PC-9 (cell line): Measurements from ENCODE around the gene ERI3. TPM values are rescaled to one million over a fixed set of nuclear protein-coding genes. Genes with fewer than 3 reads are reported as not detected.

Experiments
- BruUV-seq: library from RNA; stranded (reverse); fragments of 400-500 nt; replicated peaks from 2 replicates; lab custom pipeline; 2021; lab: Mats Ljungman, UMichigan
- CTCF ChIA-PET: fragments of 300-600 bp; sonication (Branson Sonifier 250); formaldehyde crosslinking; loops from one replicate; lab custom pipeline; 2022; ENCODE audit warnings: antibody characterized with exemption; lab: Charles Lee
- POLR2A ChIA-PET: fragments of 300-600 bp; sonication (Branson Sonifier 250); formaldehyde crosslinking; loops from one replicate; lab custom pipeline; 2022; ENCODE audit warnings: antibody characterized with exemption; ENCODE audit not compliant: unreplicated experiment; lab: Charles Lee
- DNase-seq, 2 experiments: peaks; one replicate each; pipeline versions ENCODE4 v3.0.0 to v3.0.0-alpha.2; 2015 to 2022; ENCODE audit warnings: mixed read lengths in 1 of 2
- H2AFZ ChIP-seq: fragments of 200-600 bp; sonication (generic); 2 replicates; pipeline ENCODE4 v1.8.1; 2017; ENCODE audit warnings: antibody characterized with exemption
- H3F3A ChIP-seq: fragments of 200-600 bp; sonication (generic); 2 replicates; pipeline ENCODE4 v1.8.1; 2017; ENCODE audit warnings: antibody characterized with exemption, mild to moderate bottlenecking, low read depth; ENCODE audit not compliant: insufficient read depth
- H3K27ac ChIP-seq: fragments of 200-600 bp; sonication (generic); 2 replicates; pipeline ENCODE4 v1.6.1; 2016; ENCODE audit warnings: mixed run types
- H3K27me3 ChIP-seq: fragments of 200-600 bp; sonication (generic); 2 replicates; pipeline ENCODE4 v1.6.1; 2016; ENCODE audit warnings: low read depth, mixed run types; ENCODE audit not compliant: insufficient read depth
- H3K36me3 ChIP-seq: fragments of 200-600 bp; sonication (generic); 2 replicates; pipeline ENCODE4 v1.6.1; 2016; ENCODE audit warnings: low read depth, mixed run types
- H3K4me1 ChIP-seq: fragments of 200-600 bp; sonication (generic); replicated peaks from 2 replicates; pipeline ENCODE4 v1.6.1; 2016; ENCODE audit warnings: mixed run types; ENCODE audit not compliant: insufficient read depth
- H3K4me2 ChIP-seq: fragments of 200-600 bp; sonication (generic); 2 replicates; pipeline ENCODE4 v1.6.1; 2017; ENCODE audit warnings: mixed run types
- H3K4me3 ChIP-seq: fragments of 200-600 bp; sonication (generic); 2 replicates; pipeline ENCODE4 v1.6.1; 2016; ENCODE audit warnings: mixed run types
- H3K79me2 ChIP-seq: fragments of 200-600 bp; sonication (generic); 2 replicates; pipeline ENCODE4 v1.6.1; 2017; ENCODE audit warnings: low read depth, mixed run types
- H3K9me2 ChIP-seq: fragments of 200-600 bp; sonication (generic); 2 replicates; pipeline ENCODE4 v1.8.1; 2017; ENCODE audit warnings: mild to moderate bottlenecking; ENCODE audit not compliant: insufficient read depth
- H3K9me3 ChIP-seq: fragments of 200-600 bp; sonication (generic); 2 replicates; pipeline ENCODE4 v1.8.1; 2016; ENCODE audit warnings: low read depth; ENCODE audit not compliant: insufficient read depth
- H4K20me1 ChIP-seq: fragments of 200-600 bp; sonication (generic); 2 replicates; pipeline ENCODE4 v1.8.1; 2017; ENCODE audit not compliant: insufficient read depth
- EZH2 ChIP-seq: fragments of 200-600 bp; sonication (generic); IDR thresholded peaks from 2 replicates; pipeline ENCODE4 v1.8.0; 2017; ENCODE audit warnings: antibody characterized with exemption, low read depth
- intact Hi-C: fragments of 100-400 bp; cut with micrococcal nuclease; formaldehyde crosslinking; loops from one replicate; pipeline ENCODE4 v1.10.0; 2022; ENCODE audit not compliant: unreplicated experiment
- total RNA-seq: library from RNA; stranded (reverse); gene quantifications from 2 replicates; pipeline ENCODE4 v1.2.3, GENCODE V29; 2021
- TF ChIP-seq, protein P1 (sequence below): fragments of 200-600 bp; sonication (generic); conservative IDR thresholded peaks from 2 replicates; pipeline ENCODE4 v1.6.1; 2017; ENCODE audit warnings: mixed run types, antibody characterized with exemption, mild to moderate bottlenecking, moderate library complexity

ERI3 gene
- total RNA-seq, 1 experiment from 2014 or later, result 120 TPM

GRCh38 chr1:44239331-44239960 lies 115.6 kb downstream of the ERI3 start:
- no peaks in the 10 kb centered on the region for H3K27me3 ChIP-seq
- ChIA-PET CTCF (no interaction called here), POLR2A (interaction anchor here (0.6 kb wide), 1 partner anchor 1424 kb away, joined by 10 read pairs; no protein-coding TSS in a partner anchor)
- H3K4me2 ChIP-seq, result no peak overlapping the region
- H3K36me3 ChIP-seq, result no peaks in the 10 kb centered on the region
- no peaks in the 10 kb centered on the region for H3K9me2 ChIP-seq
- no peak overlapping the region for H3K27ac ChIP-seq
- DNase-seq, result no peak
- no peaks in the 10 kb centered on the region for H3F3A ChIP-seq
- BruUV-seq, result no TSS peak
- H3K9me3 ChIP-seq, result no peaks in the 10 kb centered on the region
- peaks cover 3% of the 10 kb centered on the region for H4K20me1 ChIP-seq
- TF ChIP-seq EZH2, result no peak
- TF ChIP-seq, protein P1, sequence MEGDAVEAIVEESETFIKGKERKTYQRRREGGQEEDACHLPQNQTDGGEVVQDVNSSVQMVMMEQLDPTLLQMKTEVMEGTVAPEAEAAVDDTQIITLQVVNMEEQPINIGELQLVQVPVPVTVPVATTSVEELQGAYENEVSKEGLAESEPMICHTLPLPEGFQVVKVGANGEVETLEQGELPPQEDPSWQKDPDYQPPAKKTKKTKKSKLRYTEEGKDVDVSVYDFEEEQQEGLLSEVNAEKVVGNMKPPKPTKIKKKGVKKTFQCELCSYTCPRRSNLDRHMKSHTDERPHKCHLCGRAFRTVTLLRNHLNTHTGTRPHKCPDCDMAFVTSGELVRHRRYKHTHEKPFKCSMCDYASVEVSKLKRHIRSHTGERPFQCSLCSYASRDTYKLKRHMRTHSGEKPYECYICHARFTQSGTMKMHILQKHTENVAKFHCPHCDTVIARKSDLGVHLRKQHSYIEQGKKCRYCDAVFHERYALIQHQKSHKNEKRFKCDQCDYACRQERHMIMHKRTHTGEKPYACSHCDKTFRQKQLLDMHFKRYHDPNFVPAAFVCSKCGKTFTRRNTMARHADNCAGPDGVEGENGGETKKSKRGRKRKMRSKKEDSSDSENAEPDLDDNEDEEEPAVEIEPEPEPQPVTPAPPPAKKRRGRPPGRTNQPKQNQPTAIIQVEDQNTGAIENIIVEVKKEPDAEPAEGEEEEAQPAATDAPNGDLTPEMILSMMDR, result no peak
- intact Hi-C loops, result no loop called here
- H3K4me1 ChIP-seq, result no peaks in the 10 kb centered on the region
- H3K4me3 ChIP-seq, result no peak overlapping the region
- no peaks in the 10 kb centered on the region for H3K79me2 ChIP-seq
- H2AFZ ChIP-seq, result no peak overlapping the region

- TF ChIP-seq, protein P1, result no peak
- no peaks in the 10 kb centered on the region for H3K4me1 ChIP-seq
- H3K27me3 ChIP-seq, result no peaks in the 10 kb centered on the region
- peaks cover 3% of the 10 kb centered on the region for H4K20me1 ChIP-seq
- no peak overlapping the region for H2AFZ ChIP-seq
- no peaks in the 10 kb centered on the region for H3K9me2 ChIP-seq
- no peaks in the 10 kb centered on the region for H3K9me3 ChIP-seq
- no peak overlapping the region for H3K4me3 ChIP-seq
- no TSS peak for BruUV-seq
- CTCF ChIA-PET, result no interaction called here
- intact Hi-C loops, result no loop called here
- no peak overlapping the region for H3K4me2 ChIP-seq
- no peaks in the 10 kb centered on the region for H3K79me2 ChIP-seq
- POLR2A ChIA-PET, result no interaction called here
- no peak overlapping the region for H3K27ac ChIP-seq
- no peaks in the 10 kb centered on the region for H3F3A ChIP-seq
- no peak for DNase-seq
- no peaks in the 10 kb centered on the region for H3K36me3 ChIP-seq
Measured at GRCh38 chr1:44238660-44239059, 116.4 kb downstream of the ERI3 start.

- no peaks in the 10 kb centered on the region for H3K79me2 ChIP-seq
- H3K9me2 ChIP-seq, result no peaks in the 10 kb centered on the region
- no peaks in the 10 kb centered on the region for H3K27me3 ChIP-seq
- ChIA-PET POLR2A (no interaction called here), CTCF (no interaction called here)
- H3K4me2 ChIP-seq, result no peak overlapping the region
- no peaks in the 10 kb centered on the region for H3F3A ChIP-seq
- H2AFZ ChIP-seq, result no peak overlapping the region
- no peaks in the 10 kb centered on the region for H3K9me3 ChIP-seq
- no peaks in the 10 kb centered on the region for H3K36me3 ChIP-seq
- TF ChIP-seq, protein P1, result no peak
- no peak for TF ChIP-seq EZH2
- DNase-seq, result no peak
- intact Hi-C loops, result no loop called here
- H3K27ac ChIP-seq, result no peak overlapping the region
- H3K4me1 ChIP-seq, result no peaks in the 10 kb centered on the region
- no peak overlapping the region for H3K4me3 ChIP-seq
- BruUV-seq, result no TSS peak
- H4K20me1 ChIP-seq, result peaks cover 3% of the 10 kb centered on the region
Measured at GRCh38 chr1:44237721-44238457, 117.2 kb downstream of the ERI3 start.
